ENCODE results near the gene ANKRD23. TPM values are rescaled to one million over a fixed set of nuclear protein-coding genes. Genes with fewer than 3 reads are reported as not detected.

ANKRD23 gene
- total RNA-seq, 1 experiment from 2014 or later = 1.7 TPM

DNA sequence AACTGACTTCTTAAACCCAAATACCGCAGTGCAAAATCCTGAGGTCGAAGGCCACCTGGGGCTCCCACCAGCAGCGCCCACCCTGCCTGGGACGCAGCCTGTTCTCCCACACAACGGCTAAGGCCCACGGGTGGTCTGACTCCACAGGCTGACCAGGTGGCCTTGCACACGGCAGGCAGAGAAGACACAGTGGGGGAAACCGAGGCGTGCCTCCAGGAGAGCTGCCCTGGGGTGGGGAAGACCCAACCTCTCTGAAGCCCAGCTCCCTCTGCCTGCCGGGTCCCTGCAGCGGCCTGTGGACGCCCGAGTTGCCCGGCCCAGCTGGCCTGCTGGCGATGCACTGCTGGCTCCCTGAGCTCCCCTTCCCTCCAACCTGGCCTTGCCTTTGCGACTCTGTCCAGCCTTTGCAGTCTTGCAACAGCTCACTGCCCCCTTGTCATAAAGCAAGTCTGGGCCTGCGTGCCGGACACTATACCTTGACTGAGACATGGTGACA is 35.8 kb upstream of the ANKRD23 start:
- no peak for DNase-seq
- Histone ChIP-seq H3K4me3 (no peak overlapping the region), H3K9me3 (no peaks in the 10 kb centered on the region)

DNA sequence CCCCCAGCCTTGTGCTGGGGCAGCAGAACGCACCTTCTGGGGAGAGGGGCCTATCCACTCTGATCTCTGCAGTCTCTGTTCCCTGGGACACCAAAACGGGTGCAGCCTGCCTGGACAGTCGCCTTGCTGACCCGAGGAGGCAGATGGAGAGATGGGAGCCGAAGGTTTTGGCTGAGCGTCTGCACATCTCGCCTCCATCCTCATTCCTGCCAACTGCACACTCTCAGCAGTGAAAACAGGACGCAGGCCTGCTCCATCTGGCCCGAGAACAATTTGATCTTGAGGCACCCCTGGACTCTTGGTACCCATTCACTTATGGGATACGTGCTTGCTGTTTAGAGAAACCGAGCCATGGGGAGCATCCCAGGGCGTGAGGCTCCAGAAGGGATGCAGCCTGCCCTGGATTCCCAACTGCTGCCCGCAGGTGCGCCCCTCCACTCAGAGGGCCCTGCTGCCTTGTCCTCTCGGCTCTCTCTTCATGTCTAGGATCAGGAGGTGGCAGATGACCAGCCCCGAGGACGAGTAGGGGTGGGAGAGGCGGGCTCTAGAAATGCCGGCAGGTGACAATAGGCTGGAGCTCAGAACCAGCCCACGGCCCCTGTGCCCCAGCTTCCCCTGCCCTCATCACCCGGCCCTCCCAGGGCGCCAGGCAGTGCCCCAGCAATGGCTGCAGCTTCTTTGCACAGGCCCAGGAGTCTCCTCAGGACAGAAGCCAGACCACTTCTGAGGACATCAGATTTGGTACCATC is 35.1 kb upstream of the ANKRD23 start:
- no peak for DNase-seq
- no peaks in the 10 kb centered on the region for H3K9me3 ChIP-seq
- no peaks in the 10 kb centered on the region for H3K27me3 ChIP-seq
- no peaks in the 10 kb centered on the region for H3K36me3 ChIP-seq
- H3K4me3 ChIP-seq = no peak overlapping the region

More for the DNA sequence above, 35.8 kb upstream of the ANKRD23 start:
- Histone ChIP-seq H3K36me3 (no peaks in the 10 kb centered on the region), H3K27me3 (no peaks in the 10 kb centered on the region)

DNA sequence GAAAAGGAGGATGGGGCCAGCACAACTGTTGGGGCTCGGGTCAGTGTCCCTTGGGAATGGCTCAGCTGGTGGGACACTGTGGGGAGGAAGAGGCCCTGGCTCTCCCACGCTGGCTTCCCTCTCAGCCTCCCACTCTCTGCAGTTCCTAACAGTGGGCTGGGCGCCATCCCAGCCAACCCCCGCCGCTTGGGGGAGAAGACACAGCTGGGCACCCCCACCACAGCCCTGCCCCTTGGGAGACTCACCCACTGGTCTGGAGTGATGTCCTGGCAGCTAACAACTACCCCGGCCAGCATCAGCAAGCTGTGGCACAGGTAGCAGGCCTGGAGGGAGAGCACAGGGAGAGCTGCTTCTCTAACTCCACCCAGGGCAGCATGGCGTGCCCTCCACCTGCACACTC is 34.4 kb upstream of the ANKRD23 start:
- H3K27me3 ChIP-seq = no peaks in the 10 kb centered on the region
- no peaks in the 10 kb centered on the region for H3K36me3 ChIP-seq
- no peak for DNase-seq
- no peaks in the 10 kb centered on the region for H3K9me3 ChIP-seq
- no peak overlapping the region for H3K4me3 ChIP-seq

DNA sequence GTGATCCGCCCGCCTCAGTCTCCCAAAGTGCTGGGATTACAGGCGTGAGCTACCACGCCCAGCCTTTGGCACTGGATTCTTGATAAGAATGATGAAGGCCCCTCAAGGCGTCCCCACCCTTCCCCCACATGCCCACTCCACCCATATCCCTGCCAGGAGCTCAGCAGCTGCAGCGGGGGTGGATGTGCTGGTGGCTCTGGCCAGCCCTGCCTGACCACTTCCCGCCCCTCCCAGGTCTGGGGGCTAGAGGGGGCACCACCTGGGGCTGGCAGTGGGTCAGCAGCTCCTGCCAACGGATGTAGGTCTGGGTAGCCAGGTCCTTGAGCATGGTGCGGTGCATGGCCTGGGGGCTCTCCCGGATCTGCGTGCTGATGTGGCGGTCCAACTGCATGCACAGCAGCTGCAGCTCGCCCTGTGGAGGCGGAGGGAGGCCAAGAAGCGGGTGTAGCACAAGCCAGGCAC is 33.8 kb upstream of the ANKRD23 start:
- Histone ChIP-seq H3K4me3 (no peak overlapping the region), H3K27me3 (no peaks in the 10 kb centered on the region), H3K36me3 (no peaks in the 10 kb centered on the region), H3K9me3 (no peaks in the 10 kb centered on the region)
- DNase-seq = no peak

DNA sequence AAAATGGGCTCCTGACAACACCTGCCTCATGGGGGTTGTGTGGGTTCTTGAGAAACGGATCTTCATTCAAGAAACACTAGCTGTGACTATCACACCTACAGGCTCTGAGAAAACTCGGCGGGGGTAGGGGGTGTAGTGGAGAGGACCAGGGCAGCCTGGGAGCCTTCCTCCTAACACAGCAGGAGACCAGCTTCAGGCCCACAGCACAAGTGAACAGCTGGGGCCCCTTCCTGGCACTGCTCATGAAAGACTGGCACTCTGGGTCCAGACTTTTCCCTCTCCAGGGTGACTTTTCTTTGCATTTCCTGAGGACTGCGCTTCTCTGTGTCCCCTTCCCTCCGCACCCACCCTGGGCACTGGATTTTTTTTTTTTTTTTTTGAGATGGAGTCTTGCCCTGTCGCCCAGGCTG is 33.2 kb upstream of the ANKRD23 start:
- H3K27me3 ChIP-seq = no peaks in the 10 kb centered on the region
- DNase-seq = no peak
- no peak overlapping the region for H3K4me3 ChIP-seq
- H3K9me3 ChIP-seq = no peaks in the 10 kb centered on the region
- no peaks in the 10 kb centered on the region for H3K36me3 ChIP-seq

DNA sequence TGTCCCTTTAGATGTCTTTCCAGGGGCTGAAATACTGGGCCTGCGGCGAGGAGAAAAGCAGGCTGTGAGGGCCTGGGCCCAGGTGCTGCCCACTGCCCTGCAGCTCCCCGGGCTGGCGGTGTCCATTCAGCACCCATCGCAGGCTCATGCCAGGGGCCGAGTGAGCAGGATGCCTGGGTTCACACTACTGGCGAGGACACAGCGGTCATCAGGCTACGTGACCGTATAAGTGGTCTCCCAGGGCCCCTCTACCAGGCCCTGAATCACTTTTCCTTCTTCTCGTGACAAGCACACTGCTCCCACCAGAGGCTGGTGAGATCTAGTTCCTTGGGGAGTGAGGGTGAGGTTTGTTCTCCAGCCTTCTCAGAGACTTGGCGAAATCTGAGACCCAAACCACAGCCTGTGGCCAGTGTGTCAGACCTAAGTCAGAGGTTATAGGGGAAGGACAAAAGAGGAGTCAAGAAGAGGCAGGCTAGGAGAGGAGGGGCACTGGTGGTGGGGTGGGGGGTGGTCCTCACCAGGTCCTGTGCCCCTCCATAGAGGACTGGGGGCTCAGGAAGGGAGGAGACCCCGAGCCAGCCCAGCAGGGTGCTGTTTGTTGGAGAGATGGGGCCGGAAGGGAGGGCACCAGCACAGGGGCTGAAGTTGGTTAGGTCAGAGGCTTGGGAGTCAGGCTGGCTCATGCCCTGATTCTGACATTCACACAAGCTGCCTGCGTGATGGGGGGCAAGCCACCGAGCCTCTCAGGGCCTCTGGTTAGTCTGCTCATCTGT is 32.6 kb upstream of the ANKRD23 start:
- Histone ChIP-seq H3K9me3 (no peaks in the 10 kb centered on the region), H3K27me3 (no peaks in the 10 kb centered on the region), H3K4me3 (no peak overlapping the region), H3K36me3 (no peaks in the 10 kb centered on the region)
- peak; percentile 70 for DNase-seq

DNA sequence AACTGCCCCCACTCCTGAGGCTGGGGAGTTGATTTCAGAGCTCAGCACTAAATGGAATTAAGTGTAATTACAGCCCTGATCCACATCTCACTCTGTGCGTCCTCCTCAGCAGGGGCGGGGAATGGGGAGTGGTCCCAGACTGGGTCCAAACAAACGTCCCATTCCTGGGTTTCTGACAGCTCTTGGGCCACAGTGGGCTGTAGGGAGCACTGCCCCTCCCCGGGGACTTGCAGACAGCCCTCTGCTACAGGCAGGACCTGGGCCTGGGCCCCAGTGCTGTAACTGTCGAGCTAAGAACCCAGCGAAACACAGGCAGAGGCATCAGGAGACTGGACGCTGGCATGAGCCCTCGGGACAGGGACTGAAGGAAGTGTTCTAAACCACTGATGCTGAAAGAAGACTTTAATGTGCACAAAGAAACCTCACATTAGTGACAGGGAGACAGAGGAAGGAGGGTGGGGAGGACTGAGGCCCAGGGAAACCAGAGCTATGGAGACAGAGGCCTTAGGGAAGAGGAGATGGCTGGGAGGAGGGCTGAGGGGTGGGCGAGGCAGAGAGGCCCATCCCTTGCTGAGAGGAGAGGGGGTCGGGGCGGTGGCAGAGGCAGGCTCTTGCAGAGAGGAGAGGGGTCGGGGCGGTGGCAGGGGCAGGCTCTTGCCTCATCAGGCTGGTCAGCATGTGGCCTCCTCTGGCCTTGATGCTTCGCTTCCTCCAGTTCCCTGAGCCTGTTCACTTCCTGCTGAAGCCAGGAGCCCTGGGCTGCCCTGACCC is 31.9 kb upstream of the ANKRD23 start:
- DNase-seq = peak; percentile 27
- H3K9me3 ChIP-seq = no peaks in the 10 kb centered on the region
- H3K4me3 ChIP-seq = no peak overlapping the region
- H3K27me3 ChIP-seq = no peaks in the 10 kb centered on the region
- H3K36me3 ChIP-seq = no peaks in the 10 kb centered on the region

DNA sequence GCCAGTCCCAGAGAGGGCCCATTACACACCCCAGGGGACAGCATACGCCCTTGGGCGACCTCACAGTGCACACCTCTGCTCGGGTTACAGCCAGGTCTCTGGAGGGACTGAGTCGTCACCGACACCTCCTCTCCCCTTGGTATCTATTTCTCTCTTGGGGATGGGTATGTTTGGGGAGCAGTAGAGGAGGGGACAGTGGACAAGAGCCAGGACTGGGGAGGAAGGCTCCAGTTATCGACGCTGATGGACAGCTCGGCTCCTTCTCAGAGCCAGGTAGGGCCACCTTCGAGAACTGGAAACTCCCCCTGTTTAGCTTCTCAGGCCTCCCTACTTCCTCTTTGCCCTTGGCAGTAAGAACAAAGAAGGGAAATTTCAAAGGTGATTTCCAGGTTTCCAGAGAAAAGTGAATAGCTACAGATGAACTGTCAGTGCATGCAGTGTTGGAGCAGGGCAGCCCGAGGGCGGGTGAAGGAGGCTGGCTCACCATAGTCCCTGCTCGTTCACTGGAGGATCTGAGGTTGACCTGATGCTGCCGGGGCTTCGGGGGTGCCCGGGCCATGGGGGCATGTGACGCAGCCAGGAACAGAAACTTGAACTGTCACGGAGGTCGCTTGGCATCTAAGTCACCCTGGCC is 30.5 kb upstream of the ANKRD23 start:
- Histone ChIP-seq H3K4me3 (no peak overlapping the region), H3K9me3 (no peaks in the 10 kb centered on the region)
- DNase-seq = no peak

DNA sequence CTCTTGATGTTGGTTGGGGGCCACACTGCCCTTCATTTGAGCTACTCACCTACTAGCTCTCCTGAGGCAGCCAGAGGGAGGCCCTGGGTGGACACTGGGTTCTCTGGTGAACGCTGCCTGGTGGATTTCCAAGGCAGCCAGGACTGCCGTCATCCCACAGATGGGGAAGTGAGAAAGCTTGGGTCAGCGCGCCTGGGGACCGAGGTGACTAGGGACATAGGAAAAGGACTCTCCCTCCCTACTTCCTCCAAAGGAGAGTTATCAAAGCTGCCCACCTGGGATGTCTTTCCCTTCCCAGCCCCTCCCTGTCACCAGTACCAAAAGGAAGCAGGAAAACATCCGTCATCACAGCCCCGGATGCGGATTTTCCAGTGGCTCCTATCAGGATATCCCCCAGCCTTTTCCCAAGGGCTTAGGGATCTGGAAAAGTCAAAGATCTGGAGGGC is 29.9 kb upstream of the ANKRD23 start:
- H3K27me3 ChIP-seq = no peaks in the 10 kb centered on the region
- no peak overlapping the region for H3K4me3 ChIP-seq
- no peaks in the 10 kb centered on the region for H3K9me3 ChIP-seq

More for the DNA sequence above, 30.5 kb upstream of the ANKRD23 start:
- Histone ChIP-seq H3K27me3 (no peaks in the 10 kb centered on the region), H3K36me3 (no peaks in the 10 kb centered on the region)

DNA sequence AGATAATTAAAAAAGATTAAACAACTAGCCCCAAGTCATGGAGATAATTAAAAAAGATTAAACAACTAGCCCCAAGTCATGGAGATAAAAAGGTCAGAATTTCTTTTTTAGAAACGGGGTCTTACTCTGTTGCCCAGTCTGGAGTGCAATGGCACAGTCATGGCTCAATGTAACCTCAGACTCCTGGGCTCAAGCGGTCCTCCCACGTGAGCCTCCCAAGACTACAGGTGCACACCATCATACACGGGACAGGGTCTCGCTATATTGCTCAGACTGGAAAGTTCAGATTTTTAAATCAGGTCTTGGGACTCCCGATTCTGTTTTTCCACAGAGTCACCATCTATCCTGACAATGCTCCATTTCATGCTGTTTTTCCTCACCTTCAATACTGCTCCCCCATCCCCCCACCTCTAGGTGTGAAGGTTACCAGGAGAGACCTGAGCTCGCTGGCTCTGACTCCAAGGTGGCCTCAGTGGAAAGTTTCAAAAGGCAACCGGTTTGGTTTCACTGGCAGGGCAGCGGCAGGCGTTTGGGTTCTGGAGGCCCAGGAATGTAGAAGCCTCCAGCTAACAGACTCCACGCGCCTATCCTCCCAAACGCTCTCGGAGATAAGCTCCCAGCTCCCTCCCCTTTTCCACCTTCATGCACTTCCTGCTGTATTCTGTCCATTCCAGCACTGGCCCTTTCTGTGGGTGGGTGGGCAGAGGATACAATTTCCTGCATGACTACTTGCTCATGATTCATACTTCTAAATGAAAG is 28.9 kb upstream of the ANKRD23 start:
- Histone ChIP-seq H3K4me3 (no peak overlapping the region), H3K36me3 (no peaks in the 10 kb centered on the region; the same call in 1 of the 2 replicates), H3K27me3 (no peaks in the 10 kb centered on the region), H3K9me3 (no peaks in the 10 kb centered on the region)
- peak; percentile 40 for DNase-seq

More for the DNA sequence above, 29.9 kb upstream of the ANKRD23 start:
- no peaks in the 10 kb centered on the region for H3K36me3 ChIP-seq
- DNase-seq = no peak

DNA sequence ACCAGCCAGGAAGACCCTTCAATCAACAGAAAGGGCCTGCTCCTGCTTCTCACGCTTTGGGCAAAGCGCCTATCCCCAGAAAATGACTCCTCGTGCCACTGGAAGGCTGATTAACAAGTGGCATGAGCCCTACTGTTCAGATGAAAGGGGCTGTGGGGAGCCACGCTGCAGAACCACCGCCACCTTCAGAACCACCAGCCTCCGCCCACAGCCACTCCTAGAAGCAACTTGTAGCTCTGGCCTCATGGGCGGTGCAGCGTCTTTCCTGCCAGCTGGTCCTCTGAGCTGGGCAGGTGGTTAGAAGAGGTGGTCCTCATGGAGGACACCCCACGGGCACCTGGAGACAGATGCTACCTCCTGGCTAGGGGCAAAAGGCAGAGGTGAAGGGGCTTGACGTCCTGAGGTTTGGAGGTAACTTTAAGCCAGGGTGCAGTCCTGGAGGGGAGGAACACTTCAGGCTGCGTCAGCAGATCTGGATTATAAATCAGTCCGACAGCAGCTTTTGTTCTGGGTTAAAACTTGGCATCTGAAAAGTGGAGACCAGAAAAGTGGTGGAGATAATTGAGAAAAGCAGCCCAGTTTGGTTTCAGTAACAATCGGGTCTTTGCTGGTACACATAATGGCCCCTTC is 26.9 kb upstream of the ANKRD23 start:
- Histone ChIP-seq H3K27me3 (no peaks in the 10 kb centered on the region), H3K36me3 (peaks cover 17% of the 10 kb centered on the region), H3K4me3 (peak overlapping the region; percentile 82), H3K9me3 (no peaks in the 10 kb centered on the region)
- no peak for DNase-seq

DNA sequence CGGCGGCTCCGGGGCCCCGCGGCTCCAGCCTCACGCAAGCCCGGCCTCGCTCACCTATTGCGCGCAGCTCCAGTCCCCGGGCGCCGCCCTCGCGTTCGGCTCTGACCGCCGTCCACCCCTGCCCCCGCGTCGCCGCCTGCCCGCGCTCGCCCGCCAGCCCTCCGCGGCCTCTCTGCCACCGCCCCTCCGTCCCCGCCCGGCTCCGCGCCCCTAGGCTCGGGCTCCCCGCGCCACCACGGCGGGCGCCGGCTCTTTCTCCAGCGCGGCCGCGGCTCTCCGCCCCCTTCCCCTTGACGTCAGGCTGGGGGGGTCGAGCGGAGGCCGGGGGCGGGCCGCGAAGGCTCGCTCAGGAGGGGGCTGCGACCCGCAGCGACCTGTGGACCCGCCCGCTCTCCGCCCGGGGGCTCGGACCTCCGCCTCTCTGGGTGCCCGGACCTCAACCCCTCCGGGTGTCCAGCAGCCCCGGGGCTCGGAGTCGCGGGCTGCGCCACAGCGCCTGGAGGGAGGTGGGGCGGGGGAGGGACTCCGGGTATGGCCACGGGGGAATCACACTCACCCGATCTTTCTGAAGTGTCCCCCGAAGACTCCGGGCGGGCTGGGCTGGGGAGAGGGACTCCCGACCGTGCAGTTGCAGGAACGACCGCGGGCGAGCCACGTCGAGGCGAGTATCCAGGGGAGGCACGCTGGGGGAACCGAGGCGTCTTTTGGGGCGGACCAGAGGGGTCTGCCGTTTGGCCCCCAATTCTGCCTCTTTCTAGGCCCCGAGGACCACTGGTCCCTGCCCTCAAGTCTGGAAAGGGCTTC is 26.2 kb upstream of the ANKRD23 start, which contains the start of gene SEMA4C:
TSS of gene SEMA4C (minus strand) at position 259 of the 804 bp plus-strand sequence. CDS start 2,194 bp downstream, outside the sequence.
- no peaks in the 10 kb centered on the region for H3K9me3 ChIP-seq
- DNase-seq = peak; percentile 56
- no peaks in the 10 kb centered on the region for H3K27me3 ChIP-seq
- H3K36me3 ChIP-seq = peaks cover 24% of the 10 kb centered on the region
- H3K4me3 ChIP-seq = peak within 1 kb of the TSS; percentile 82

DNA sequence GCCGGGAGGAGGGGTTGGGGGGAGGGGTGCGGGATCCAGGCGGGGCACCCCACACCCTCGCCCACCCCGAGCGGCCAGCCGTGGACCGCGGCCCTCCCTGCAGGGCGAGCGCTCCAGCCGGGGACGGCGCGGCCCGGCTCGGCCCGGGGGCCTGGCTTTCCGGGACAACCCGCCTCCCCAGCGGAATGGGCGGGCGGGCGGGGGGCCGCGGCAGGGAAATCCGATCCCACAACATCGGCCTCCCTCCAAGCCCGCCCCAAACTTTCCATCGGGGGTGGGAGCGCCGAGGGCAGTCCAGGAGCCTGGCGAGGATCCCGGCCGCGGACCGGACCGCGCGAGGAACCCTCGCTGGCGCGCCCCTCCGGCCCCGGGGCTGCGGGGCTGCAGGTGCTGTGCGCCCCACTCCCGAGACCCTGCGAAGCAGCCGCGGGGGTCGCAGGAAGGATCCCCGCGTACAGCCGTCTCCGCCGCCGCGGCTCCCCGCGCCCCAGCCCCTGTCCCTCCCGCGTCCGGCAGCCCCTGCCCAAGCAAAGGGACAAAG is 25.5 kb upstream of the ANKRD23 start:
- DNase-seq = peak; percentile 77
- Histone ChIP-seq H3K27me3 (no peaks in the 10 kb centered on the region), H3K36me3 (peaks cover 28% of the 10 kb centered on the region), H3K4me3 (peak overlapping the region; percentile 82), H3K9me3 (no peaks in the 10 kb centered on the region)

DNA sequence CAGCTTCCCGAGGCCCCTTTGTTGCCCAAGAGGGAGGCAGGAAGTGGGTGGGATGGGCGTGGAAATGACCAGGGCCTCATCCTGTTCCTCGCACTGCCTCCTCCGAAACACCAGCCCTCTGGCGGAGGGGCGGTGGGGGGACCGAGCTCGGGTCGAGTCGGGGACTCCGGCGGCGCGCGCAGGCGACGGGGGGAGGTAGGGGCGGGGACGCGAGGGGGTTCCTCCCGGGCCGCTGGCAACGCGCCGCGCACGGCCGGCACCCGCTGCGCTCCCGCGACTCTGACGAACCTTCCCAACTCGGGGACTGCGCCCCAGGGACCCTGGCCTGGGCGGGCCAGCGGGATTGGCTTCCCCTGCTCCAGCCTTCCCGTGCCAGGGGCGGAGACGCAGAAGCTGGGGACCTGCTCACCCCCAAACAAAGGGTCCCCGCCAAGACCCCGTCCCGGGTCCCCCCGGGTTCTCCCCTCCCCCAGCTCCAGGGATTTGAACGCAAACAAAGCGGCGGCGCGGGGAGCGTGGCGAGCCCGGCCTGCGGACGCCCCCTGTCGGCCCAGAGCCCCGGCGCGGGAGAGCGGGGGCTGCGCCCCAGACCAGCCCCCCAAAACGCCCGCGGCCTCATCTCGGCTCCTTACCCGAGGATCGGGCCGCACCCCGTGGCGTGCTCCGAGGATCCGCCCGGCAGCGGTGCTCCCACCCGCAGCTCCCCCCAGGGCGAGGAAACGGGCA is 24.9 kb upstream of the ANKRD23 start:
- Histone ChIP-seq H3K9me3 (no peaks in the 10 kb centered on the region), H3K4me3 (peak overlapping the region; percentile 82), H3K36me3 (peaks cover 35% of the 10 kb centered on the region), H3K27me3 (no peaks in the 10 kb centered on the region)
- peak; percentile 95 for DNase-seq
